ENCODE results near the gene FAM151A. TPM values are rescaled to one million over a fixed set of nuclear protein-coding genes. Genes with fewer than 3 reads are reported as not detected.

FAM151A gene
- total and polyA plus RNA-seq, 8 donors, result 0.12 to 0.21 TPM; not detected in 6

- no peak for TF ChIP-seq CTCF (IDR thresholded peaks at IDR 0.05)
- no peaks in the 10 kb centered on the region for H3K36me3 ChIP-seq
- H3K27ac ChIP-seq, result no peak overlapping the region
- no peak for ATAC-seq
- 82 to 89% methylated on average over 6 of the region's 6 CpGs for WGBS, 2 donors
- no peaks in the 10 kb centered on the region for H3K27me3 ChIP-seq
- H3K9me3 ChIP-seq, result no peaks in the 10 kb centered on the region
- intact Hi-C loops (cut with DNase I), result no loop called here
- no peak overlapping the region for H3K4me3 ChIP-seq
- H3K4me1 ChIP-seq, result no peaks in the 10 kb centered on the region
- FAIRE-seq, result no peak
- no peak for DNase-seq
Observed at GRCh38 chr1:54666333-54666732, 43.0 kb upstream of the FAM151A start.

GRCh38 chr1:54665852-54666251 lies 42.5 kb upstream of the FAM151A start:
- no peaks in the 10 kb centered on the region for H3K9me3 ChIP-seq
- intact Hi-C loops (cut with DNase I), result no loop called here
- no peak for TF ChIP-seq CTCF (IDR thresholded peaks at IDR 0.05)
- H3K27me3 ChIP-seq, result no peaks in the 10 kb centered on the region
- H3K36me3 ChIP-seq, result no peaks in the 10 kb centered on the region
- no peak overlapping the region for H3K27ac ChIP-seq
- 89 to 94% methylated on average over 5 of the region's 5 CpGs for WGBS, 2 donors
- no peak for ATAC-seq
- no peaks in the 10 kb centered on the region for H3K4me1 ChIP-seq
- FAIRE-seq, result no peak
- DNase-seq, result no peak
- no peak overlapping the region for H3K4me3 ChIP-seq

- H3K4me3 ChIP-seq, result no peak overlapping the region
- TF ChIP-seq CTCF (IDR thresholded peaks at IDR 0.05), result no peak
- H3K27me3 ChIP-seq, result no peaks in the 10 kb centered on the region
- H3K36me3 ChIP-seq, result no peaks in the 10 kb centered on the region
- WGBS, 2 donors, result 83 to 92% methylated on average over 4 of the region's 4 CpGs
- H3K9me3 ChIP-seq, result no peaks in the 10 kb centered on the region
- no peaks in the 10 kb centered on the region for H3K4me1 ChIP-seq
- no peak overlapping the region for H3K27ac ChIP-seq
- no peak for FAIRE-seq
- no peak for DNase-seq
- intact Hi-C loops (cut with DNase I), result no loop called here
- no peak for ATAC-seq
Observed at GRCh38 chr1:54664364-54664763, 41.0 kb upstream of the FAM151A start.

- no peak for DNase-seq
- Histone ChIP-seq H3K9me3 (no peaks in the 10 kb centered on the region), H3K27ac (no peak overlapping the region), H3K4me3 (no peak overlapping the region), H3K36me3 (no peaks in the 10 kb centered on the region), H3K4me1 (no peaks in the 10 kb centered on the region), H3K27me3 (no peaks in the 10 kb centered on the region)
- WGBS, 2 donors, result 64 to 82% methylated on average over 4 of the region's 4 CpGs
- no peak for FAIRE-seq
- intact Hi-C loops (cut with DNase I), result no loop called here
- no peak for ATAC-seq
- no peak for TF ChIP-seq CTCF (IDR thresholded peaks at IDR 0.05)
Observed at GRCh38 chr1:54663725-54664124, 40.4 kb upstream of the FAM151A start.

- Histone ChIP-seq H3K4me3 (no peak overlapping the region), H3K4me1 (no peaks in the 10 kb centered on the region), H3K36me3 (no peaks in the 10 kb centered on the region), H3K9me3 (no peaks in the 10 kb centered on the region), H3K27ac (no peak overlapping the region), H3K27me3 (no peaks in the 10 kb centered on the region)
- ATAC-seq (no peak), FAIRE-seq (no peak), DNase-seq (no peak)
- WGBS, 2 donors, result 85 to 94% methylated on average over 2 of the region's 2 CpGs
- TF ChIP-seq CTCF (IDR thresholded peaks at IDR 0.05), result no peak
- intact Hi-C loops (cut with DNase I), result no loop called here
Observed at GRCh38 chr1:54658164-54658913, 35.0 kb upstream of the FAM151A start.

All from pancreas (tissue), 10 donors.